NCI-H748 treated with DMSO at 0.1 percent for 48 hours (cell line): ENCODE measurements around the gene KIF17.

ENCODE experiments used
- DNase-seq: peaks from one replicate; lab custom pipeline; 2025; lab: John Stamatoyannopoulos, UW

The KIF17 gene

GRCh38 chr1:20717452-20718342 lies at the start of gene KIF17:
Gene KIF17 (minus strand): TSS chr1:20718007. CDS start chr1:20717706, 301 bp downstream.
- DNase-seq = no peak

- no peak for DNase-seq
Observed at GRCh38 chr1:20767271-20767670, 49.5 kb upstream of the KIF17 start.

- no peak for DNase-seq
Observed at GRCh38 chr1:20763417-20763816, 45.6 kb upstream of the KIF17 start.

GRCh38 chr1:20760322-20760721 lies 42.5 kb upstream of the KIF17 start:
- DNase-seq = no peak

GRCh38 chr1:20753589-20753988 lies 35.8 kb upstream of the KIF17 start:
- DNase-seq = no peak

GRCh38 chr1:20751462-20751990 lies 33.7 kb upstream of the KIF17 start:
- DNase-seq = no peak

GRCh38 chr1:20742671-20743070 lies 24.9 kb upstream of the KIF17 start:
- DNase-seq = no peak

- DNase-seq = no peak
Observed at GRCh38 chr1:20740781-20741180, 23.0 kb upstream of the KIF17 start.

GRCh38 chr1:20739225-20739624 lies 21.4 kb upstream of the KIF17 start:
- no peak for DNase-seq

GRCh38 chr1:20735581-20736111 lies 17.8 kb upstream of the KIF17 start:
- DNase-seq = no peak

- no peak for DNase-seq
Observed at GRCh38 chr1:20733360-20733975, 15.7 kb upstream of the KIF17 start.

- DNase-seq = peak; percentile 34
Observed at GRCh38 chr1:20732588-20733359, 15.0 kb upstream of the KIF17 start, which contains the start of gene SH2D5. Gene SH2D5 (minus strand): TSS chr1:20732703. CDS start chr1:20728044, 4,659 bp downstream.

- peak; percentile 15 for DNase-seq
Observed at GRCh38 chr1:20732071-20732587, 14.3 kb upstream of the KIF17 start.

GRCh38 chr1:20731057-20731991 lies 13.5 kb upstream of the KIF17 start:
- no peak for DNase-seq

GRCh38 chr1:20730690-20731056 lies 12.9 kb upstream of the KIF17 start:
- no peak for DNase-seq

- no peak for DNase-seq
Observed at GRCh38 chr1:20729990-20730689, 12.3 kb upstream of the KIF17 start.

GRCh38 chr1:20729155-20729931 lies 11.5 kb upstream of the KIF17 start:
- no peak for DNase-seq

- DNase-seq = no peak
Observed at GRCh38 chr1:20728371-20729154, 10.8 kb upstream of the KIF17 start.
